ENCODE measurements around the gene ABCB10. TPM values are rescaled to one million over a fixed set of nuclear protein-coding genes. Genes with fewer than 3 reads are reported as not detected.

ABCB10 gene
- total RNA-seq, 1 experiment from 2014 or later, result 13.8 TPM

DNA sequence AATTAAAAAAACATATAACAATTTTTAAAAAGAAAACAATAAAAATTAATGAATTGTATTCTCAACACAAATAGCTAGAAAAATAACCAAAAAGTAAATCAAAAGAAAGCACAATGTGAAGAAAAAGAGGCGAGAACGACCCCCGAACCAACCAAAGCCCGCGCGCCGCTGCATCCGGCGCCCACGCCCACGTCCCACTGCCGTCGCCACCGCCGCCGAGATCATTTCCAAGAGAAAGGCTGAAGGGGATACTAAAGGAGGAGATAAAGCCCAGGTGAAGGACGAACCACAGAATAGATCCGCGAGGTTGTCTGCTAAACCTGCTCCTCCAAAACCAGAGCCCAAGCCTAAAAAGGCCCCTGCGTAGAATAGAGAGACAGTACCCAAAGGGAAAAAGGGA, 11.8 kb upstream of the ABCB10 start:
- H3K56ac ChIP-seq (ENCODE audit: insufficient read length, low read depth, low read length), result no peak overlapping the region
- H3K36me3 Mint-ChIP-seq (ENCODE audit: insufficient read depth in 1 of 3, low read depth in 3 of 3), result no peaks in the 10 kb centered on the region
- WGBS (ENCODE audit: extremely low coverage, insufficient read length, low lambda C conversion rate), result no CpG with 5 or more reads among the region's 20 CpGs
- no peak overlapping the region for H2BK15ac ChIP-seq (ENCODE audit: low read depth, low read length)
- H3K27me3 Mint-ChIP-seq (ENCODE audit: low read depth), result no peaks in the 10 kb centered on the region
- no peaks in the 10 kb centered on the region for H3K9me3 ChIP-seq (ENCODE audit: control insufficient read depth, low read depth, low read length)
- H4K8ac ChIP-seq (replicated peaks; ENCODE audit: insufficient read length, low read depth, low read length), result no peak overlapping the region
- H2BK120ac ChIP-seq (ENCODE audit: low read depth, low read length, poor library complexity, severe bottlenecking), result no peak overlapping the region
- H3K18ac ChIP-seq (ENCODE audit: insufficient read length, low read depth, low read length), result no peak overlapping the region
- H3K9ac ChIP-seq (ENCODE audit: extremely low read depth, insufficient read length, low read length), result no peak overlapping the region
- H2BK12ac ChIP-seq (ENCODE audit: insufficient read length, low read depth, low read length), result no peak overlapping the region
- H2AK5ac ChIP-seq (ENCODE audit: insufficient read length, low read length), result no peak overlapping the region
- TF ChIP-seq, protein P1, sequence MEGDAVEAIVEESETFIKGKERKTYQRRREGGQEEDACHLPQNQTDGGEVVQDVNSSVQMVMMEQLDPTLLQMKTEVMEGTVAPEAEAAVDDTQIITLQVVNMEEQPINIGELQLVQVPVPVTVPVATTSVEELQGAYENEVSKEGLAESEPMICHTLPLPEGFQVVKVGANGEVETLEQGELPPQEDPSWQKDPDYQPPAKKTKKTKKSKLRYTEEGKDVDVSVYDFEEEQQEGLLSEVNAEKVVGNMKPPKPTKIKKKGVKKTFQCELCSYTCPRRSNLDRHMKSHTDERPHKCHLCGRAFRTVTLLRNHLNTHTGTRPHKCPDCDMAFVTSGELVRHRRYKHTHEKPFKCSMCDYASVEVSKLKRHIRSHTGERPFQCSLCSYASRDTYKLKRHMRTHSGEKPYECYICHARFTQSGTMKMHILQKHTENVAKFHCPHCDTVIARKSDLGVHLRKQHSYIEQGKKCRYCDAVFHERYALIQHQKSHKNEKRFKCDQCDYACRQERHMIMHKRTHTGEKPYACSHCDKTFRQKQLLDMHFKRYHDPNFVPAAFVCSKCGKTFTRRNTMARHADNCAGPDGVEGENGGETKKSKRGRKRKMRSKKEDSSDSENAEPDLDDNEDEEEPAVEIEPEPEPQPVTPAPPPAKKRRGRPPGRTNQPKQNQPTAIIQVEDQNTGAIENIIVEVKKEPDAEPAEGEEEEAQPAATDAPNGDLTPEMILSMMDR (conservative IDR thresholded peaks at IDR 0.05), result no peak
- H3K4me3 Mint-ChIP-seq, result no peak overlapping the region
- no peak overlapping the region for H2BK5ac ChIP-seq (ENCODE audit: insufficient read length, low read length)
- no peaks in the 10 kb centered on the region for H3K9me3 Mint-ChIP-seq
- H3K14ac ChIP-seq (ENCODE audit: insufficient read depth, low read length), result no peak overlapping the region
- 0 out of 7 replicates have a peak overlapping the region, but pooled peaks of 1 of the 3 experiments have one; percentile 68 for H3K27ac Mint-ChIP-seq
- no peak overlapping the region for H2BK20ac ChIP-seq (ENCODE audit: low read depth, low read length, poor library complexity, severe bottlenecking)
- no peak overlapping the region for H3K4me2 ChIP-seq (ENCODE audit: insufficient read depth, insufficient read length, low read length)
- no peak overlapping the region for H4K5ac ChIP-seq (ENCODE audit: insufficient read length, low read depth, low read length)
- no peaks in the 10 kb centered on the region for H3K79me2 ChIP-seq (ENCODE audit: insufficient read depth, low read length)
- no peaks in the 10 kb centered on the region for H4K20me1 ChIP-seq (ENCODE audit: control insufficient read depth, insufficient read depth, insufficient read length)
- H3K23ac ChIP-seq (ENCODE audit: insufficient read length, low read depth, low read length), result no peak overlapping the region
- no peaks in the 10 kb centered on the region for H3K23me2 ChIP-seq (ENCODE audit: insufficient read length, low read depth, low read length, poor library complexity, severe bottlenecking)
- H3K4me1 ChIP-seq (ENCODE audit: insufficient read depth, low read length), result no peaks in the 10 kb centered on the region
- H4K91ac ChIP-seq (ENCODE audit: insufficient read length, low read depth, low read length), result no peak overlapping the region
- no peak for DNase-seq
- no peak overlapping the region for H3K27ac ChIP-seq (ENCODE audit: insufficient read length, low read depth, low read length)
- no peak overlapping the region for H3T11ph ChIP-seq (ENCODE audit: low read length)
- peak overlapping the region; percentile 23 for H2AFZ ChIP-seq (ENCODE audit: low read length)
- no peaks in the 10 kb centered on the region for H3K79me1 ChIP-seq (ENCODE audit: insufficient read depth, low read depth, low read length, poor library complexity, severe bottlenecking)
- H3K27me3 ChIP-seq (ENCODE audit: insufficient read depth, low read length), result no peaks in the 10 kb centered on the region
- no peak overlapping the region for H3K4ac ChIP-seq (ENCODE audit: low read depth, low read length)
- H3K4me1 Mint-ChIP-seq, result peaks cover 2 to 4% of the 10 kb centered on the region in 2 experiments; a peak in 1 of 4 replicates

All from H9 (cell line).